ENCODE data around the gene SENP1.

Gene SENP1

DNA sequence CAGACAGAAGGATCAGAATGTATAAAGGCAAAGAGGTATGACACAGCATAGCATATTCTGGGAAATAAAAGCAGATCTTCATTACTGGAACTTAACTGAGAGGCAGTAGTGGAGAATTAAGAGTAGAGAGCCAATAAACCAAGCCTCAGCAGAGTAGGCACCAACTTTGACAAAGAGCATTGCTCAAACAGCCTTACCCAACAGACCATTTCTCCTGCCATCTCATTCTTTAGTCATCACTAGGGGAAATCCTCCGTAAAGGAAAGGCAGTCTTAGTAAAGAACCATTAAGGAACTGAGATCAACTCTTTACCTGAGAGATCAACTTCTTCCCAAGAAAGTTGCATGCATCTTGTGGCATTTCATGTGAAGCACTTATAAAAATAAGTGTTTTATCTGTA is 36.6 kb downstream of the SENP1 start:
- Histone ChIP-seq H3K9ac (ENCODE audit: low read length) (no peak overlapping the region), H3K36me3 (ENCODE audit: low read length) (peaks cover 60% of the 10 kb centered on the region), H3K4me2 (ENCODE audit: low read depth, low read length, poor library complexity, severe bottlenecking) (no peak overlapping the region), H3F3A (ENCODE audit: insufficient read depth) (no peaks in the 10 kb centered on the region), H3K27me3 (ENCODE audit: low read length) (no peaks in the 10 kb centered on the region), H3K9me3 (ENCODE audit: insufficient read depth, low read length) (no peaks in the 10 kb centered on the region), H3K4me3 (ENCODE audit: insufficient read depth, low read length, poor library complexity, severe bottlenecking) (no peak overlapping the region), H3K79me2 (ENCODE audit: insufficient read depth, low read length) (no peaks in the 10 kb centered on the region), H3K27ac (ENCODE audit: low read depth, low read length) (no peak overlapping the region), H2AFZ (ENCODE audit: low read depth, low read length, severe bottlenecking) (no peak overlapping the region), H4K20me1 (ENCODE audit: low read depth, low read length) (no peaks in the 10 kb centered on the region), H3K9me2 (replicated peaks; ENCODE audit: insufficient read depth, low read length) (no peaks in the 10 kb centered on the region)
- TF ChIP-seq, protein P1, sequence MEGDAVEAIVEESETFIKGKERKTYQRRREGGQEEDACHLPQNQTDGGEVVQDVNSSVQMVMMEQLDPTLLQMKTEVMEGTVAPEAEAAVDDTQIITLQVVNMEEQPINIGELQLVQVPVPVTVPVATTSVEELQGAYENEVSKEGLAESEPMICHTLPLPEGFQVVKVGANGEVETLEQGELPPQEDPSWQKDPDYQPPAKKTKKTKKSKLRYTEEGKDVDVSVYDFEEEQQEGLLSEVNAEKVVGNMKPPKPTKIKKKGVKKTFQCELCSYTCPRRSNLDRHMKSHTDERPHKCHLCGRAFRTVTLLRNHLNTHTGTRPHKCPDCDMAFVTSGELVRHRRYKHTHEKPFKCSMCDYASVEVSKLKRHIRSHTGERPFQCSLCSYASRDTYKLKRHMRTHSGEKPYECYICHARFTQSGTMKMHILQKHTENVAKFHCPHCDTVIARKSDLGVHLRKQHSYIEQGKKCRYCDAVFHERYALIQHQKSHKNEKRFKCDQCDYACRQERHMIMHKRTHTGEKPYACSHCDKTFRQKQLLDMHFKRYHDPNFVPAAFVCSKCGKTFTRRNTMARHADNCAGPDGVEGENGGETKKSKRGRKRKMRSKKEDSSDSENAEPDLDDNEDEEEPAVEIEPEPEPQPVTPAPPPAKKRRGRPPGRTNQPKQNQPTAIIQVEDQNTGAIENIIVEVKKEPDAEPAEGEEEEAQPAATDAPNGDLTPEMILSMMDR (IDR thresholded peaks at IDR 0.05; ENCODE audit: insufficient read depth, low read length, poor library complexity, severe bottlenecking) = no peak
- TF ChIP-seq EZH2phosphoT487 (conservative IDR thresholded peaks at IDR 0.05; ENCODE audit: low read length) = no peak

DNA sequence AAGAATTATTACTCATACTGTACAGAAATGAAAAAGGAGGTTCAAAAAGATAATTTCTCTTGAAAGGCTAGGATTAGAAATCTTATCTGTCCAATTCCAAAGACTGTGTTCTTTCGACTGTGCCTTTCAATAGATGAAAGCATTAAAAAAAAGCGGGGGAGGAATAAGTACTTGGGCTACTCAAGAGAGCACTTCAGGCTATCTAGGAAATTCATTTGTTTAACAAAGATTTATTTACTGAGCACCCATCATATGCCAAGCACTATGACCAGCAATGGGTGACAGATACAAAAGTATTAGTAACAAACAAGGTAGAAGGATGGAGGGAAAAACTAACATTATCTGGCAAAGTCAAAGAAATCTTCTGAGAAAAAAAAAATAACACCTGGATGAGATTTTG is 37.4 kb downstream of the SENP1 start:
- Histone ChIP-seq H3K27ac (ENCODE audit: low read depth, low read length) (no peak overlapping the region), H3K36me3 (ENCODE audit: low read length) (peaks cover 60% of the 10 kb centered on the region), H3K4me2 (ENCODE audit: low read depth, low read length, poor library complexity, severe bottlenecking) (no peak overlapping the region), H3K9me3 (ENCODE audit: insufficient read depth, low read length) (no peaks in the 10 kb centered on the region), H3K27me3 (ENCODE audit: low read length) (no peaks in the 10 kb centered on the region), H4K20me1 (ENCODE audit: low read depth, low read length) (no peaks in the 10 kb centered on the region), H3K9ac (ENCODE audit: low read length) (no peak overlapping the region), H3K9me2 (replicated peaks; ENCODE audit: insufficient read depth, low read length) (no peaks in the 10 kb centered on the region), H3K79me2 (ENCODE audit: insufficient read depth, low read length) (no peaks in the 10 kb centered on the region), H2AFZ (ENCODE audit: low read depth, low read length, severe bottlenecking) (no peak overlapping the region), H3F3A (ENCODE audit: insufficient read depth) (no peaks in the 10 kb centered on the region), H3K4me3 (ENCODE audit: insufficient read depth, low read length, poor library complexity, severe bottlenecking) (no peak overlapping the region)
- TF ChIP-seq, protein P1 (IDR thresholded peaks at IDR 0.05; ENCODE audit: insufficient read depth, low read length, poor library complexity, severe bottlenecking) = no peak
- TF ChIP-seq EZH2phosphoT487 (conservative IDR thresholded peaks at IDR 0.05; ENCODE audit: low read length) = no peak

DNA sequence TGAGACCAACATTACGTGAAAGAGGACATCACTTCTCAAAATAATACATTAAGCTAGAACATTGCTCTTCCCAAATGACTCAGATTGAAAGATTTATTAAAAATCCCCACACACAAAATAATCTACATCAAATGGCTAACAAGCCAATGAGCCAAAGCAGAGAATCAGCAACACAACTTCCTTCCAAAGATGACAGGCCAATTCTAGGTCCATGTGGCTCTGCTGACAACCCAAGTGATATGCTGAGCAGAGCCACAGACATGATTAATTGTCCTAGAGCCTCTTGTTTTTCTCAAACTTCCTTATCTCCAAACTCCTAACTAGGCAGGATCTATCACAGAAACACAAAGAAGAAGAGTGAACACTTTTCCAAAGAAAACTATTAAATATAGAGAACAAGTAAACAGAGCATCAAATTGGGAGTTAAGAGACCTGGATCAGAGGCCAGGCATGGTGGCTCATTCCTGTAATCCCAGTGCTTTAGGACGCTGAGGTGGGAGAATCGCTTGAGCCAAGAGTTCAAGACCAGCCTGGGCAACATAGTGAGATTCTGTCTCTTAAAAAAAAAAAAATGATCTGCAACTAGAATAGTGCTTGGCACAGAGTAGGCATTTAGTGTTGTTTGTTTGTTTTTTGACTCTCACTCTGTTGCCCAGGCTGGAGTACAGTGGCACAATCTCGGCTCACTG is 38.5 kb downstream of the SENP1 start:
- H3K79me2 ChIP-seq (ENCODE audit: insufficient read depth, low read length) = no peaks in the 10 kb centered on the region
- no peak overlapping the region for H3K4me3 ChIP-seq (ENCODE audit: insufficient read depth, low read length, poor library complexity, severe bottlenecking)
- H3K36me3 ChIP-seq (ENCODE audit: low read length) = peaks cover 61% of the 10 kb centered on the region
- no peak overlapping the region for H3K27ac ChIP-seq (ENCODE audit: low read depth, low read length)
- 0 out of 2 replicates have a peak, but pooled peaks cover 3% of the 10 kb centered on the region for H3F3A ChIP-seq (ENCODE audit: insufficient read depth)
- H2AFZ ChIP-seq (ENCODE audit: low read depth, low read length, severe bottlenecking) = no peak overlapping the region
- no peak for TF ChIP-seq EZH2phosphoT487 (conservative IDR thresholded peaks at IDR 0.05; ENCODE audit: low read length)
- TF ChIP-seq, protein P1 (IDR thresholded peaks at IDR 0.05; ENCODE audit: insufficient read depth, low read length, poor library complexity, severe bottlenecking) = no peak
- H3K27me3 ChIP-seq (ENCODE audit: low read length) = no peaks in the 10 kb centered on the region
- H3K4me2 ChIP-seq (ENCODE audit: low read depth, low read length, poor library complexity, severe bottlenecking) = no peak overlapping the region
- H3K9me3 ChIP-seq (ENCODE audit: insufficient read depth, low read length) = no peaks in the 10 kb centered on the region
- no peaks in the 10 kb centered on the region for H4K20me1 ChIP-seq (ENCODE audit: low read depth, low read length)
- H3K9ac ChIP-seq (ENCODE audit: low read length) = no peak overlapping the region
- no peaks in the 10 kb centered on the region for H3K9me2 ChIP-seq (replicated peaks; ENCODE audit: insufficient read depth, low read length)

Measured in SU-DHL-6 (cell line).